OCI-LY7 (cell line): ENCODE measurements around the gene CEP72. TPM values are rescaled to one million over a fixed set of nuclear protein-coding genes. Genes with fewer than 3 reads are reported as not detected.

Source experiments
- BruUV-seq: library from RNA; stranded (reverse); fragments of 400-500 nt; replicated peaks from 2 replicates; lab custom pipeline; 2021; lab: Mats Ljungman, UMichigan
- CTCF ChIA-PET: fragments of 300-600 bp; sonication (Branson Sonifier 250); formaldehyde crosslinking; loops from one replicate; lab custom pipeline; 2022; ENCODE audit warnings: antibody characterized with exemption; ENCODE audit not compliant: unreplicated experiment; lab: Charles Lee
- POLR2A ChIA-PET: fragments of 300-600 bp; sonication (Branson Sonifier 250); formaldehyde crosslinking; loops from one replicate; lab custom pipeline; 2022; ENCODE audit warnings: antibody characterized with exemption; lab: Charles Lee
- DNase-seq: peaks from one replicate; pipeline ENCODE4 v3.0.0-alpha.2; 2015; ENCODE audit warnings: low spot score
- H2AFZ ChIP-seq: fragments of 200-600 bp; sonication (generic), shearing (Covaris generic); 2 replicates; pipeline ENCODE4 v1.6.1; 2014; ENCODE audit warnings: mild to moderate bottlenecking, antibody characterized with exemption, low read length, moderate library complexity
- H3K27ac ChIP-seq: fragments of 200-600 bp; sonication (generic); 2 replicates; pipeline ENCODE4 v1.5.1; 2014; ENCODE audit warnings: mixed run types, low read depth, mild to moderate bottlenecking, moderate library complexity, low read length, inconsistent platforms; ENCODE audit not compliant: poor library complexity, severe bottlenecking
- H3K36me3 ChIP-seq: fragments of 200-600 bp; sonication (generic); 2 replicates; pipeline ENCODE4 v1.6.1; 2014; ENCODE audit warnings: mild to moderate bottlenecking, antibody characterized with exemption, low read length, moderate library complexity, mixed read lengths; ENCODE audit not compliant: insufficient read depth
- H3K4me1 ChIP-seq: fragments of 200-600 bp; sonication (generic); 2 replicates; pipeline ENCODE4 v1.5.1; 2014; ENCODE audit warnings: mild to moderate bottlenecking, low read length; ENCODE audit not compliant: insufficient read depth, poor library complexity, severe bottlenecking
- H3K4me2 ChIP-seq: fragments of 200-600 bp; sonication (generic); 2 replicates; pipeline ENCODE4 v1.6.1; 2014; ENCODE audit warnings: mild to moderate bottlenecking, low read length
- H3K4me3 ChIP-seq: fragments of 200-600 bp; sonication (generic); 2 replicates; pipeline ENCODE4 v1.5.1; 2014; ENCODE audit warnings: mild to moderate bottlenecking, low read depth, low read length; ENCODE audit not compliant: poor library complexity, severe bottlenecking
- H3K79me2 ChIP-seq: fragments of 200-600 bp; sonication (generic); 2 replicates; pipeline ENCODE4 v1.6.1; 2016; ENCODE audit warnings: low read depth, mild to moderate bottlenecking, low read length, moderate library complexity, mixed read lengths; ENCODE audit not compliant: insufficient read depth
- H3K9me2 ChIP-seq: fragments of 200-600 bp; sonication (generic); 2 replicates; pipeline ENCODE4 v1.6.1; 2016; ENCODE audit warnings: mild to moderate bottlenecking, low read length, mixed read lengths; ENCODE audit not compliant: insufficient read depth
- H3K9me3 ChIP-seq: fragments of 200-600 bp; sonication (generic); 2 replicates; pipeline ENCODE4 v1.6.1; 2014; ENCODE audit warnings: mild to moderate bottlenecking, mixed run types, low read length, mixed read lengths
- H4K20me1 ChIP-seq: fragments of 200-600 bp; sonication (generic); 2 replicates; pipeline ENCODE4 v1.6.1; 2014; ENCODE audit warnings: mild to moderate bottlenecking, antibody characterized with exemption, low read length, moderate library complexity, mixed read lengths; ENCODE audit not compliant: insufficient read depth
- CTCF ChIP-seq: fragments of 200-600 bp; sonication (generic); conservative IDR thresholded peaks from 2 replicates; pipeline ENCODE4 v1.5.1; 2014; ENCODE audit warnings: mild to moderate bottlenecking, antibody characterized with exemption, low read length, moderate library complexity, mixed read lengths
- EZH2phosphoT487 ChIP-seq: fragments of 200-600 bp; sonication (generic); IDR thresholded peaks from 2 replicates; pipeline ENCODE4 v1.6.1; 2018; ENCODE audit warnings: low read depth, borderline replicate concordance, mild to moderate bottlenecking, mixed run types, antibody characterized with exemption, low read length, moderate library complexity, mixed read lengths
- intact Hi-C: fragments of 100-400 bp; cut with micrococcal nuclease; formaldehyde crosslinking; loops from one replicate; pipeline ENCODE4 v1.10.0; 2022; ENCODE audit not compliant: unreplicated experiment
- total RNA-seq, 2 experiments: library from RNA; depleted of rRNA in 1 of 2; stranded (reverse); fragments of >200 nt in 1 of 2; shearing (Covaris generic) in 1 of 2; gene quantifications; 2 replicates each; pipeline ENCODE4 v1.2.3, GENCODE V29; 2014 to 2022

CEP72 gene
- total RNA-seq, 2 experiments from 2014 or later: 26.9 to 42.7 TPM

DNA sequence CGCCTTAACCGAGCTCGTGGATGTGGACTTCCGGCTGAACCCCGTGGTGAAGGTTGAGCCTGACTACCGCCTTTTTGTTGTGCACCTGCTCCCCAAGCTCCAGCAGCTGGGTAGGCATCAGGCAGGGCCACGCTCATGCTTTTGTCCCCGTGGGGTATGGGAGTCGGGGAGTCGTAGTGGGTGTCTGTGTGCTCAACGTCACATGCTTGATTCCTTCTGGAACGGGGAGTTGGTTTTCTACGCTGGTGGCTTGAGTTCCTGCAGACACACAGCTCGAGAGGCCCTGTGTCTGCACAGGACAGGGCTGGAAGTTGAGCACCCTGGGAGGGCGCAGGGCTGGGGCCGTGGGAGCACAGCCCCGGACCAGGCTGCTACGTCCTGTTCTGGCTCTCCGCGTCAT, 8.0 kb downstream of the CEP72 start:
- no peak overlapping the region for H3K4me3 ChIP-seq
- no peak for DNase-seq
- H3K36me3 ChIP-seq: peaks cover 77% of the 10 kb centered on the region
- intact Hi-C loops: no loop called here
- H2AFZ ChIP-seq: no peak overlapping the region
- POLR2A ChIA-PET: no interaction called here
- H3K4me1 ChIP-seq: no peaks in the 10 kb centered on the region
- CTCF ChIA-PET: no interaction called here
- TF ChIP-seq CTCF (no peak), EZH2phosphoT487 (no peak)
- H3K9me2 ChIP-seq: no peaks in the 10 kb centered on the region
- H4K20me1 ChIP-seq: no peaks in the 10 kb centered on the region
- no TSS peak for BruUV-seq
- H3K9me3 ChIP-seq: peaks cover 7% of the 10 kb centered on the region; the same call in 1 of the 2 replicates
- no peak overlapping the region for H3K4me2 ChIP-seq
- H3K79me2 ChIP-seq: peaks cover 21% of the 10 kb centered on the region
- H3K27ac ChIP-seq: no peak overlapping the region

GRCh38 chr5:620586-621180, 8.5 kb downstream of the CEP72 start:
- POLR2A ChIA-PET: no interaction called here
- Histone ChIP-seq H2AFZ (no peak overlapping the region), H3K4me3 (no peak overlapping the region), H3K36me3 (peaks cover 77% of the 10 kb centered on the region), H3K4me2 (no peak overlapping the region), H4K20me1 (no peaks in the 10 kb centered on the region), H3K9me3 (peaks cover 1% of the 10 kb centered on the region; the same call in 1 of the 2 replicates), H3K4me1 (no peaks in the 10 kb centered on the region), H3K9me2 (no peaks in the 10 kb centered on the region), H3K79me2 (peaks cover 15% of the 10 kb centered on the region), H3K27ac (no peak overlapping the region)
- TF ChIP-seq CTCF (no peak), EZH2phosphoT487 (no peak)
- DNase-seq: no peak
- intact Hi-C loops: no loop called here
- BruUV-seq: no TSS peak
- CTCF ChIA-PET: no interaction called here

DNA sequence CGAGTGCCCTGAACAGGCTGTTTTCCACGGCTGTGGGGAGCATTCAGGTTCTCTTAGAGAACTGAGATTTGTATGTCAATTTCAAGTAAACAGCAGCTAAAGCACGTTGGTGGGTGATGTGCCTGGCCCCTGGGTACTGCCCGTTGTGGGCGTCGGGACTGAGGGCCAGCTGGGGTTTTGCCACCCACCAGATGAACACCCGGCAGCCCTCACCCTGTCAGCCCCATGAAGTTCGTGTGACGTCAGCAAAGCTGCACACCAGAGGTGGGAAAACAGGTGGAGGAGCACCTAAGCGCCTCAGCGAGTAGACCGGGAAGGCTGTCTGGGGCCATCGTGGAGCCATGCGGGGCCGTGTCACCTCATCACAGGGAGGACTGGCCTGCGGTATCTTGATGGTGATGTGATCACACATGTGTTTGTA, 9.2 kb downstream of the CEP72 start:
- DNase-seq: no peak
- Histone ChIP-seq H2AFZ (no peak overlapping the region), H3K4me2 (no peak overlapping the region), H3K9me3 (no peaks in the 10 kb centered on the region; the same call in 1 of the 2 replicates), H4K20me1 (no peaks in the 10 kb centered on the region), H3K9me2 (no peaks in the 10 kb centered on the region), H3K27ac (no peak overlapping the region), H3K4me1 (no peaks in the 10 kb centered on the region), H3K36me3 (peaks cover 77% of the 10 kb centered on the region), H3K79me2 (peaks cover 9% of the 10 kb centered on the region; the same call in 1 of the 2 replicates), H3K4me3 (no peak overlapping the region)
- BruUV-seq: no TSS peak
- ChIA-PET POLR2A (interaction anchor here (0.6 kb wide), 1 partner anchor 92 kb away, joined by 3 read pairs; no protein-coding TSS in a partner anchor), CTCF (no interaction called here)
- TF ChIP-seq EZH2phosphoT487 (no peak), CTCF (no peak)
- intact Hi-C loops: no loop called here
